Fibroblast of lung (primary cell): ENCODE data around the gene OLR1. TPM values are rescaled to one million over a fixed set of nuclear protein-coding genes. Genes with fewer than 3 reads are reported as not detected.

Experiments
- DNase-seq, 2 donors: peaks; one replicate each; pipeline versions ENCODE4 v3.0.0 to v3.0.0-alpha.2; 2010; ENCODE audit warnings: low read depth in 2 of 2
- H2AFZ ChIP-seq: 2 replicates; pipeline ENCODE4 v1.5.1; 2012; ENCODE audit warnings: low read length, control low read depth, inconsistent platforms
- H3K27ac ChIP-seq: 2 replicates; pipeline ENCODE4 v1.5.1; 2011; ENCODE audit warnings: low read length, control low read depth; ENCODE audit not compliant: insufficient read depth
- H3K27me3 ChIP-seq: 2 replicates; pipeline ENCODE4 v1.5.1; 2011; ENCODE audit warnings: mild to moderate bottlenecking, low read length; ENCODE audit not compliant: control insufficient read depth, insufficient read depth
- H3K36me3 ChIP-seq: 2 replicates; pipeline ENCODE4 v1.5.1; 2011; ENCODE audit warnings: low read length; ENCODE audit not compliant: control insufficient read depth, insufficient read depth
- H3K4me1 ChIP-seq: 2 replicates; pipeline ENCODE4 v1.5.1; 2011; ENCODE audit warnings: low read length; ENCODE audit not compliant: control insufficient read depth, insufficient read depth; ENCODE audit errors: extremely low read depth
- H3K4me2 ChIP-seq: 2 replicates; pipeline ENCODE4 v1.5.1; 2011; ENCODE audit warnings: low read length, control low read depth; ENCODE audit not compliant: insufficient read depth; ENCODE audit errors: extremely low read depth
- H3K4me3 ChIP-seq, 4 experiments: fragments of 200-600 bp in 1 of 4; sonication (generic) in 1 of 4; replicated peaks in 1 of 4; 2 replicates each; pipeline ENCODE4 v1.5.1; 2011 to 2016; ENCODE audit warnings: low read length in 4 of 4, low read depth in 3 of 4, mild to moderate bottlenecking in 3 of 4, control low read depth in 2 of 4, inconsistent platforms in 1 of 4, mixed read lengths in 1 of 4; ENCODE audit not compliant: insufficient read depth in 1 of 4; ENCODE audit errors: control extremely low read depth in 1 of 4
- H3K79me2 ChIP-seq: 2 replicates; pipeline ENCODE4 v1.5.1; 2012; ENCODE audit warnings: mild to moderate bottlenecking, low read length, inconsistent platforms; ENCODE audit not compliant: control insufficient read depth, insufficient read depth
- H3K9ac ChIP-seq: 2 replicates; pipeline ENCODE4 v1.5.1; 2011; ENCODE audit warnings: mild to moderate bottlenecking, low read length, control low read depth; ENCODE audit not compliant: insufficient read depth
- H3K9me3 ChIP-seq: 2 replicates; pipeline ENCODE4 v1.5.1; 2012; ENCODE audit warnings: low read depth, low read length; ENCODE audit not compliant: control insufficient read depth, insufficient read depth
- H4K20me1 ChIP-seq: 2 replicates; pipeline ENCODE4 v1.5.1; 2011; ENCODE audit warnings: low read length; ENCODE audit not compliant: control insufficient read depth, insufficient read depth; ENCODE audit errors: extremely low read depth
- CTCF ChIP-seq, 2 donors: IDR thresholded peaks in 1 of 2; conservative IDR thresholded peaks in 1 of 2; 1 replicate in 1 of 2; 2 replicates in 1 of 2; pipeline ENCODE4 v1.5.1; 2011 to 2012; ENCODE audit warnings: low read length in 2 of 2, control low read depth in 1 of 2, inconsistent platforms in 1 of 2, low read depth in 1 of 2, mild to moderate bottlenecking in 1 of 2
- EZH2 ChIP-seq: IDR thresholded peaks from 2 replicates; pipeline ENCODE4 v1.5.1; 2012; ENCODE audit warnings: low read length, control low read depth, mild to moderate bottlenecking; ENCODE audit errors: missing control alignments
- polyA plus RNA-seq, 2 donors: library from polyadenylated mRNA; depleted of rRNA in 1 of 2; stranded (reverse) in 1 of 2; unstranded in 1 of 2; fragments of >200 nt; gene quantifications; 2 replicates each; pipeline ENCODE4 v1.2.1, GENCODE V29; 2011 to 2012; ENCODE audit warnings: missing spikeins in 1 of 2
- total RNA-seq: library from RNA; depleted of rRNA; stranded (reverse); fragments of >200 nt; gene quantifications from 2 replicates; pipeline ENCODE4 v1.2.1, GENCODE V29; 2014

The OLR1 gene
- total and polyA plus RNA-seq, 2 donors (not counting 1 experiment from before 2014, with no cell fraction given), result 1.2 to 27.4 TPM

DNA sequence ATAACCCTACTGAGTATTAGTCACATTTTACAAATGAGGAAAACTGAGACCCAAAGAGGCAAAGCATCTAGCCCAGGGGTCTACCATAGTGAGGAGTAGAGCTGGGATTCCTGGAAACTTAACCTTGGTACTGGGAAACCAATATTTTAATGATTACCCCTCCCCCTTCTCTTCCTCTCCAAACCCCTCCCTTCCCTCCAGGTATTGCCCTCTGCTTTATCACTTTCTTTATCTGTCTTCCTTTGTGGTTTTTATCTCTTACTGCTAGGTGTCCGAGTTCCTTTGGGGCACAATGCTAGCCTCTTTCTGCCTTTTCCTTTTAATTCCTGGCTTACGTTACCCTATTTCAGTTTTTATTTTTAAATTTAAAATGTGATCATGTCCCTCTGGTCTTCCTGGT, 43.5 kb upstream of the OLR1 start:
- H2AFZ ChIP-seq, result no peak overlapping the region
- TF ChIP-seq CTCF (conservative IDR thresholded peaks at IDR 0.05 in 1 of 2, IDR thresholded peaks at IDR 0.05 in 1 of 2; ENCODE audit: low read depth in 1 of 2, low read length in 2 of 2), result no peak
- no peak for TF ChIP-seq EZH2
- peak overlapping the region; percentile 96 to 100 (median 98) for H3K4me3 ChIP-seq
- H3K9me3 ChIP-seq, result no peaks in the 10 kb centered on the region
- H3K27ac ChIP-seq, result peak overlapping the region; percentile 6
- H3K4me1 ChIP-seq, result peaks cover 4% of the 10 kb centered on the region
- H4K20me1 ChIP-seq, result peaks cover 4% of the 10 kb centered on the region
- no peak for DNase-seq
- peak overlapping the region; percentile 93 for H3K4me2 ChIP-seq
- H3K27me3 ChIP-seq, result no peaks in the 10 kb centered on the region
- H3K36me3 ChIP-seq, result peaks cover 2% of the 10 kb centered on the region
- H3K79me2 ChIP-seq, result peaks cover 24% of the 10 kb centered on the region
- H3K9ac ChIP-seq, result no peak overlapping the region

GRCh38 chr12:10214895-10215267, 42.9 kb upstream of the OLR1 start:
- no peaks in the 10 kb centered on the region for H3K27me3 ChIP-seq
- H4K20me1 ChIP-seq, result peaks cover 4% of the 10 kb centered on the region
- H3K4me2 ChIP-seq, result peak overlapping the region; percentile 93
- no peaks in the 10 kb centered on the region for H3K9me3 ChIP-seq
- peaks cover 24% of the 10 kb centered on the region for H3K79me2 ChIP-seq
- peaks cover 4% of the 10 kb centered on the region for H3K4me1 ChIP-seq
- peaks cover 2% of the 10 kb centered on the region for H3K36me3 ChIP-seq
- DNase-seq, result peak in 1 of 2 donors; percentile 51
- TF ChIP-seq EZH2, result no peak
- TF ChIP-seq CTCF (conservative IDR thresholded peaks at IDR 0.05 in 1 of 2, IDR thresholded peaks at IDR 0.05 in 1 of 2; ENCODE audit: low read depth in 1 of 2, low read length in 2 of 2), result no peak
- H3K4me3 ChIP-seq, result peak overlapping the region; percentile 96 to 100 (median 98)
- peak overlapping the region; percentile 22 for H3K9ac ChIP-seq
- H2AFZ ChIP-seq, result no peak overlapping the region
- peak overlapping the region; percentile 6 for H3K27ac ChIP-seq

- no peak for TF ChIP-seq EZH2
- no peak for TF ChIP-seq CTCF (conservative IDR thresholded peaks at IDR 0.05 in 1 of 2, IDR thresholded peaks at IDR 0.05 in 1 of 2; ENCODE audit: low read depth in 1 of 2, low read length in 2 of 2)
- H2AFZ ChIP-seq, result no peak overlapping the region
Measured at GRCh38 chr12:10214136-10214894, 42.4 kb upstream of the OLR1 start.

More at GRCh38 chr12:10214136-10214894, 42.4 kb upstream of the OLR1 start:
- peaks cover 4% of the 10 kb centered on the region for H3K4me1 ChIP-seq
- H3K36me3 ChIP-seq, result peaks cover 2% of the 10 kb centered on the region
- H3K27ac ChIP-seq, result peak overlapping the region; percentile 100
- no peaks in the 10 kb centered on the region for H3K9me3 ChIP-seq
- peak; percentile 63 to 86 for DNase-seq
- H3K27me3 ChIP-seq, result no peaks in the 10 kb centered on the region
- peak overlapping the region; percentile 93 for H3K4me2 ChIP-seq
- peak overlapping the region; percentile 96 to 100 (median 98) for H3K4me3 ChIP-seq
- H4K20me1 ChIP-seq, result peaks cover 4% of the 10 kb centered on the region
- H3K79me2 ChIP-seq, result peaks cover 24% of the 10 kb centered on the region
- H3K9ac ChIP-seq, result peak overlapping the region; percentile 100
